Epithelial cell of proximal tubule (primary cell): ENCODE results near the gene RBM17. TPM values are rescaled to one million over a fixed set of nuclear protein-coding genes. Genes with fewer than 3 reads are reported as not detected.
"Not testable (repeated sequence)": the region's sequence is repeated elsewhere in the genome, so short reads cannot be mapped to it uniquely, and the experiment has no call there.

Source experiments
- DNase-seq: peaks from one replicate; pipeline ENCODE4 v3.0.0-alpha.2; 2011; ENCODE audit warnings: low read depth
- H3K4me3 ChIP-seq: 2 replicates; pipeline ENCODE4 v1.5.1; 2011; ENCODE audit warnings: low read depth, mild to moderate bottlenecking, low read length
- total RNA-seq: library from RNA; depleted of rRNA; stranded (reverse); fragments of >200 nt; gene quantifications from 2 replicates; pipeline ENCODE4 v1.2.3, GENCODE V29; 2015
- TF ChIP-seq, protein P1 (sequence below): conservative IDR thresholded peaks from 2 replicates; pipeline ENCODE4 v1.5.1; 2012; ENCODE audit warnings: low read depth, mild to moderate bottlenecking, low read length

RBM17 gene
- total RNA-seq, 1 donor from 2014 or later: 57.3 TPM

DNA sequence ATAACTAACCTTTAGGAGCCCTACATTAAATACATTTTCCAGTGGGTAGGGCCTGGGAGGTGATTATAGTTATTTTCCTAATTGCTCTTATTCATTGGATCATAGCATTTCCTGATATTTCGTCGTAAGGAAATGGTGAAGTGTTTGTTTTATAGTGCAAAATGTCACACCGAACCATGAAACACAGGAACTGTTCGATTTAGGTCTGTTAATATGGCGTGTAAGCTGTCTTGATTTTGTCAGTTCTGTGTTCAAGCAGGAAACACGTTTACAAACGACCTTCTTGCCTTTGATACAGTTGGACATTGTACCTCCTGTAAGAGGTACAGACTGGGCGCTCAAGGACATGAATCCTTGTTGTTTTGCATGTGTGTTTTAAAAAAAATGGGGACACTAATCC is 14.8 kb downstream of the RBM17 start:
- TF ChIP-seq, protein P1, sequence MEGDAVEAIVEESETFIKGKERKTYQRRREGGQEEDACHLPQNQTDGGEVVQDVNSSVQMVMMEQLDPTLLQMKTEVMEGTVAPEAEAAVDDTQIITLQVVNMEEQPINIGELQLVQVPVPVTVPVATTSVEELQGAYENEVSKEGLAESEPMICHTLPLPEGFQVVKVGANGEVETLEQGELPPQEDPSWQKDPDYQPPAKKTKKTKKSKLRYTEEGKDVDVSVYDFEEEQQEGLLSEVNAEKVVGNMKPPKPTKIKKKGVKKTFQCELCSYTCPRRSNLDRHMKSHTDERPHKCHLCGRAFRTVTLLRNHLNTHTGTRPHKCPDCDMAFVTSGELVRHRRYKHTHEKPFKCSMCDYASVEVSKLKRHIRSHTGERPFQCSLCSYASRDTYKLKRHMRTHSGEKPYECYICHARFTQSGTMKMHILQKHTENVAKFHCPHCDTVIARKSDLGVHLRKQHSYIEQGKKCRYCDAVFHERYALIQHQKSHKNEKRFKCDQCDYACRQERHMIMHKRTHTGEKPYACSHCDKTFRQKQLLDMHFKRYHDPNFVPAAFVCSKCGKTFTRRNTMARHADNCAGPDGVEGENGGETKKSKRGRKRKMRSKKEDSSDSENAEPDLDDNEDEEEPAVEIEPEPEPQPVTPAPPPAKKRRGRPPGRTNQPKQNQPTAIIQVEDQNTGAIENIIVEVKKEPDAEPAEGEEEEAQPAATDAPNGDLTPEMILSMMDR: no peak
- DNase-seq: no peak
- H3K4me3 ChIP-seq: no peak overlapping the region

DNA sequence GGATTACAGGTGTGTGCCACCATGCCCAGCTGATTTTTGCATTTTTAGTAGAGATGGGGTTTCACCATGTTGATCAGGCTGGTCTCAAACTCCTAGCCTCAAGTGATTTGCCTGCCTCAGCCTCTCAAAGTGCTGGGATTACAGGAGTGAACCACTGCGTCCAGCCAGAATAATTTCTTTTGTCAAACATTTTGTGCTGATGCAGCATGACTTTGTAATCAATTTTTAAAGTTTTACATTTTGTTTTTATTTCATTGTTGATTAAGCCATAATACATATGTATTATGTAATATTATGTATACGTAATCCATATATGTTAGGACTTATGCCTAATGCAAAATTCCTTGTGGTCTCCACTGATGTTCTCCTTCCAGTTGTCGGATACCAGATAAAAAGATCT is 18.8 kb downstream of the RBM17 start:
- H3K4me3 ChIP-seq, DNase-seq: not testable (repeated sequence)

DNA sequence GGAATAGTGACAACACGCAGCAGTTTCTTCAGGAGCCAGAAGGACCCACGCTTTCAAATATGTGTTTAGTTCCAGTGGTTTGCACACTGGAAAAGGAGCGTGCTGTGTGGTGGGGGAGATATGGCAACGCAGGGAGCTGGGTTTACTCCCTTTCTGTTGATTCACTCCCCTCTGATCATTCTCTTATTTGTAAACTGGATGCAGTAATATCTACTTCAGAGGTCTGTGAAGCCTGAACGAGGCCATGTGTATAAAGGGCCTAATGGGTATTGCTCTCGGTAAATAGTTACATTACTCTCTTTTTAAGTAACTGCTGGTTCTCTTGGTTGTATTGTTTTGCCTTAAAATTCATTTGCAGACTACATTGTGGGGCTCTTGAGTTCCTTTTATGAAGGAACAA is 19.2 kb downstream of the RBM17 start:
- H3K4me3 ChIP-seq: no peak overlapping the region
- TF ChIP-seq, protein P1: no peak
- DNase-seq: no peak

DNA sequence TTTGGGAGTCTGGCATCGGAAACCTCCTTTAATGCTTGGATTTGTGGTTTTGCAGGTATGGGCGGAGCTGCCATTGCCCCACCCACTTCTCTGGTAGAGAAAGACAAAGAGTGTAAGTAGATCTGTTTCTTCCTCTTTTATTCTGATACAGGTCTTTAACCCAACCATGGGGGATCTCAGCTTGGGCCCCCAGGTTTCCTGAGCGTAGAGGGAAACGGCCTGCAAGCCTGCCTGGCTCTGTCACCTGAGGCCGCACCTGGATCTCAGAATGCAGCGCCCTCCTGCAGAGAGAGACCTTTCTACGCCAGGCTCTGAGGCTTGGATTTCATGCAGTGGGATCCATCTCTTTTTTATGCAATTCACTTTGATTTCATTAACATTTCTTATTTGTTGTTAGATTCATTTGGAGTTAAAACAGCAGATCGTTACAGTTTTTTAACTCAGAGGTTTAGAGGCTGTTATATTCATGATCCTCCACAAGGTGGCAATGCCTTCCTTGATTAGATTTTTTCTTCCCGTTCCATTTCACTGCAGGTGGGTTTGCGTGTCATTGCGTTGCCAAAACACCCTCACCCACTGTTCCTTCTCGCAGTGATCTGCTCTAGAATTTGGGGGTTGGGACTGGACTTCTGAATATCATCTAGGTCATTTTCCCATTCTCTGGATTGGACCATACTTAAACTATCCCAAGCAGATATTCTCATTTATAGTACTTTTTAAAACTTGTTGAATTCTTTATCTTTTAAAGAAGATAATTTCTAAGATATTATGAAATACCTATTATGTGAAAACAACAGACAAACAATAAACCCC is 20.0 kb downstream of the RBM17 start:
- TF ChIP-seq, protein P1: peak; percentile 69
- no peak overlapping the region for H3K4me3 ChIP-seq
- DNase-seq: no peak

DNA sequence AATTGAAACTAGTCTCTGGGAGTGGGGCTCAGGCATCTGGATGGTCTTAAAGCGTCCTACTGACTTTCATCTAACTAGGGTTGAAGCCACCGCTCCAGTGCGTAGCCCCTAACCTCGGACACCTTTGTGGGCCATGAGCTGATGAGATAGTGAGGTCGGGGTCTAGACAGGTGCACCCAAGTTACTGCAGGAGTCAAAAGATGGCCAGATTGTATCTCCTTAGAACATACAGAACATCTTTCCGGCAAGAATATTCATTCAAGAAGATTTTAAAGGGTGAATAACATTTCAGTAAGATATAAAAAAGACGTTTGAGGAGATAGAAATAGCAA is 20.6 kb downstream of the RBM17 start:
- no peak overlapping the region for H3K4me3 ChIP-seq
- no peak for DNase-seq
- TF ChIP-seq, protein P1: no peak

DNA sequence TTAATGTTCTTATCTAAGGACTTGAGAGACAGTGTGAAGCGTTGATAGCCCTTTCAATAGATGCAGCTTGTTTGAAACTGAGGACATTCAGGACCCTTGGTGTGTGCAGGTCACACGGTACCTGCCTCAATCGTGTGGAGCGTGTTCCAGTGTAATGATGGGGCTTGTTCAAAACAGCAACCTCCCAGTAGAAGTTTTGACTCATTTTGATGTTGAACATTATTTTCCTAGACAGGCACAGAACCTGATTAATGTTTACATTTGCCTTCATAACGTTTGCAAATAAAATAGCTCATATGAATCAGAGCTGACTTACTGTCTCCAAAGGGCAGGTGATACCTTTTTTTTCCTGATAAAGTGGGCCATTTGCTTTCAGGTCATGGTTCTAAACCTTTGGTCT is 21.3 kb downstream of the RBM17 start:
- TF ChIP-seq, protein P1: no peak
- no peak for DNase-seq
- no peak overlapping the region for H3K4me3 ChIP-seq

DNA sequence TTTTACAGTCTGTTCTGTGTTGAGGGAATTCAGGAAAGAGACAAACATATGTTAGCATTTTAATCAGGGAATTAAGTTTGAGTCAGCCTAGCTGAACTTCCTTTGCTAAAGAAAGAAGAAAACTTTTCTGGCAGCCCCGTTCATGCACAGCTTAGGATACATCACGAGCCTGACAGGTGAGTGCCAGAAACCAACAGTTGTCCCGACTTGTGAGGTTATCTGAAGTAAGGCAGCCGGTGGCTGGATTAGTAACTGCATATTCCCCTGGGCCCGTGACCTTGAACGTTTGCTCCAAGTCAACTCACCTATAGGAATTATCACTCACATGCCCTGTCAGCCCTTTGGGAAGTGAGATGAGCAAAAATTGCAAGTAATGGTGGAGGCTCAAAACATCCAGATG is 24.1 kb downstream of the RBM17 start:
- DNase-seq: no peak
- TF ChIP-seq, protein P1: no peak

More for the DNA sequence above, 24.1 kb downstream of the RBM17 start:
- H3K4me3 ChIP-seq: no peak overlapping the region
